ENCODE data around the gene PHYH. TPM values are rescaled to one million over a fixed set of nuclear protein-coding genes. Genes with fewer than 3 reads are reported as not detected.

PHYH gene
- total RNA-seq, 4 donors from 2014 or later = 31.9 to 53.4 (median 36.4) TPM

GRCh38 chr10:13268310-13268709, 31.6 kb downstream of the PHYH start:
- TF ChIP-seq, protein P1, sequence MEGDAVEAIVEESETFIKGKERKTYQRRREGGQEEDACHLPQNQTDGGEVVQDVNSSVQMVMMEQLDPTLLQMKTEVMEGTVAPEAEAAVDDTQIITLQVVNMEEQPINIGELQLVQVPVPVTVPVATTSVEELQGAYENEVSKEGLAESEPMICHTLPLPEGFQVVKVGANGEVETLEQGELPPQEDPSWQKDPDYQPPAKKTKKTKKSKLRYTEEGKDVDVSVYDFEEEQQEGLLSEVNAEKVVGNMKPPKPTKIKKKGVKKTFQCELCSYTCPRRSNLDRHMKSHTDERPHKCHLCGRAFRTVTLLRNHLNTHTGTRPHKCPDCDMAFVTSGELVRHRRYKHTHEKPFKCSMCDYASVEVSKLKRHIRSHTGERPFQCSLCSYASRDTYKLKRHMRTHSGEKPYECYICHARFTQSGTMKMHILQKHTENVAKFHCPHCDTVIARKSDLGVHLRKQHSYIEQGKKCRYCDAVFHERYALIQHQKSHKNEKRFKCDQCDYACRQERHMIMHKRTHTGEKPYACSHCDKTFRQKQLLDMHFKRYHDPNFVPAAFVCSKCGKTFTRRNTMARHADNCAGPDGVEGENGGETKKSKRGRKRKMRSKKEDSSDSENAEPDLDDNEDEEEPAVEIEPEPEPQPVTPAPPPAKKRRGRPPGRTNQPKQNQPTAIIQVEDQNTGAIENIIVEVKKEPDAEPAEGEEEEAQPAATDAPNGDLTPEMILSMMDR (IDR thresholded peaks at IDR 0.05) = no peak
- TF ChIP-seq POLR2AphosphoS5 (IDR thresholded peaks at IDR 0.05) (no peak), POLR2A (IDR thresholded peaks at IDR 0.05) (no peak), EP300 (IDR thresholded peaks at IDR 0.05) (no peak)
- Histone ChIP-seq H3K36me3 (no peaks in the 10 kb centered on the region), H3K4me3 (no peak overlapping the region), H3K9me3 (no peaks in the 10 kb centered on the region), H3K27me3 (peaks cover 6% of the 10 kb centered on the region), H3K27ac (no peak overlapping the region), H3K4me1 (peaks cover 0 to 18% (median 0%) of the 10 kb centered on the region in 3 donors)
- WGBS, 2 donors (ENCODE audit: low coverage in 1 of 2) = 83% methylated on average over 4 of the region's 4 CpGs
- no peak for ATAC-seq

DNA sequence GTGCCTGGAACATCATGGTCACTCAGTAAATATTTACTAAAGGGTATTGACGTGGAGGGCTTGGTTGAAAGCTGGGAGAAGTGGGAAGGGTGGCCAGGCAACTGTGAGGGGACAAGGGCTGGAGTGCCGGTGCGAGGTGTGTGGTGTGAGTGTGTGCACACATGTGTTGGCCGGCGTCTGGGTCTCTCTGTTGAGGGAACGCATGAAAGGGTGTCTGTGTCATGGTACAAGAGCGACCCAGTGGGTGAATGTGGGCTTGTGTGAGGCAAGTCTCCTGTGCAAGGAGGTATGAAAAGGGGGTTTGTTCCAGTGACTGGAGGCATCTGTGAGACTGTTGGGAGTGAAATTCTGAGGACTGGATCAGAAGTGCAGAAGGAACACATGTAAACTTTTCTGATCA, 36.3 kb downstream of the PHYH start:
- ATAC-seq = no peak
- no peaks in the 10 kb centered on the region for H3K4me1 ChIP-seq
- no peak for TF ChIP-seq EP300 (IDR thresholded peaks at IDR 0.05)
- TF ChIP-seq POLR2AphosphoS5 (IDR thresholded peaks at IDR 0.05) = no peak
- TF ChIP-seq, protein P1 (IDR thresholded peaks at IDR 0.05) = no peak
- no peak for TF ChIP-seq POLR2A (IDR thresholded peaks at IDR 0.05)
- no peaks in the 10 kb centered on the region for H3K36me3 ChIP-seq
- H3K27me3 ChIP-seq = peaks cover 12% of the 10 kb centered on the region
- no peak overlapping the region for H3K4me3 ChIP-seq
- H3K9me3 ChIP-seq = peaks cover 0 to 4% (median 0%) of the 10 kb centered on the region in 3 donors
- no peak overlapping the region for H3K27ac ChIP-seq
- WGBS, 2 donors (ENCODE audit: low coverage in 1 of 2) = 71 to 82% methylated on average over 4 to 7 of the region's 7 CpGs

- ATAC-seq = no peak
- Histone ChIP-seq H3K9me3 (peaks cover 0 to 4% (median 0%) of the 10 kb centered on the region in 3 donors), H3K4me1 (no peaks in the 10 kb centered on the region), H3K27ac (no peak overlapping the region), H3K36me3 (no peaks in the 10 kb centered on the region), H3K27me3 (peaks cover 12% of the 10 kb centered on the region), H3K4me3 (no peak overlapping the region)
- WGBS, 2 donors (ENCODE audit: low coverage in 1 of 2) = 75 to 100% methylated on average over 1 of the region's 1 CpG
- TF ChIP-seq POLR2A (IDR thresholded peaks at IDR 0.05) = no peak
- TF ChIP-seq, protein P1 (IDR thresholded peaks at IDR 0.05) = no peak
- TF ChIP-seq EP300 (IDR thresholded peaks at IDR 0.05) = no peak
- TF ChIP-seq POLR2AphosphoS5 (IDR thresholded peaks at IDR 0.05) = no peak
These were observed 37.4 kb downstream of the PHYH start for GRCh38 chr10:13262433-13262832.

GRCh38 chr10:13257621-13258140, 42.2 kb downstream of the PHYH start:
- H3K27ac ChIP-seq = no peak overlapping the region
- no peak for TF ChIP-seq POLR2A (IDR thresholded peaks at IDR 0.05)
- no peak for TF ChIP-seq EP300 (IDR thresholded peaks at IDR 0.05)
- no peak for TF ChIP-seq POLR2AphosphoS5 (IDR thresholded peaks at IDR 0.05)
- TF ChIP-seq, protein P1 (IDR thresholded peaks at IDR 0.05) = no peak
- no peaks in the 10 kb centered on the region for H3K4me1 ChIP-seq
- 61 to 69% methylated on average over 5 of the region's 5 CpGs for WGBS, 2 donors (ENCODE audit: low coverage in 1 of 2)
- ATAC-seq = no peak
- H3K36me3 ChIP-seq = no peaks in the 10 kb centered on the region
- H3K4me3 ChIP-seq = no peak overlapping the region
- H3K27me3 ChIP-seq = peaks cover 6% of the 10 kb centered on the region
- peaks cover 0 to 4% (median 0%) of the 10 kb centered on the region in 3 donors for H3K9me3 ChIP-seq

DNA sequence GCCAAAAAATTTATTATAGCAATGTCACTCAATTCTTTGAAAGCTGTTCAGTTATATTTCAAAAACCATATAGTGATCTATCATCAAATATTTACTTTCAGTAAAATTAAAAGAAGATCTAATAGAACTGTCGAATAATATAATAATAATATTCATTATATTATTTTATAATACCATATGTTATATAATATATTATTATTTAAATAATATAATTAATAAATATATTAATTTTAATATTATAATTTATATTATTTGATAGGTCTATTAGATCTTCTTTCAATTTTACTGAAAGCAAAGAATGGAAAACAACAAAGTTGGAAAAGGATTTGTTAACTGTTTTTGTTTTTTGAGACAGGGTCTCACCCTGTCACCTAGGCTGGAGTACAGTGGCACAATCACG, 43.2 kb downstream of the PHYH start:
- TF ChIP-seq EP300 (IDR thresholded peaks at IDR 0.05) (no peak), POLR2A (IDR thresholded peaks at IDR 0.05) (no peak), POLR2AphosphoS5 (IDR thresholded peaks at IDR 0.05) (no peak)
- TF ChIP-seq, protein P1 (IDR thresholded peaks at IDR 0.05) = no peak
- Histone ChIP-seq H3K9me3 (peaks cover 0 to 4% (median 0%) of the 10 kb centered on the region in 3 donors), H3K27me3 (no peaks in the 10 kb centered on the region), H3K36me3 (no peaks in the 10 kb centered on the region), H3K4me3 (no peak overlapping the region), H3K27ac (no peak overlapping the region), H3K4me1 (no peaks in the 10 kb centered on the region)
- no peak for ATAC-seq
- 88 to 90% methylated on average over 2 of the region's 2 CpGs for WGBS, 2 donors (ENCODE audit: low coverage in 1 of 2)

Data from gastroesophageal sphincter (tissue), 4 donors.